Ovary (tissue), 3 donors: Measurements from ENCODE around the gene ACTL6B.

Source experiments
- CTCF ChIP-seq, 3 donors: fragments of 450-650 bp in 2 of 3; fragments of 200-600 bp in 1 of 3; IDR thresholded peaks; one replicate each; pipeline versions ENCODE4 v1.5.1 to v1.8.0; 2016 to 2022; ENCODE audit warnings: antibody characterized with exemption in 3 of 3, mild to moderate bottlenecking in 1 of 3
- EP300 ChIP-seq: sonication (generic); formaldehyde crosslinking; IDR thresholded peaks from one replicate; pipeline ENCODE4 v1.6.1; 2017; ENCODE audit warnings: antibody characterized with exemption
- POLR2A ChIP-seq: fragments of 450-650 bp; IDR thresholded peaks from one replicate; pipeline ENCODE4 v1.6.1; 2017; ENCODE audit warnings: antibody characterized with exemption, mild to moderate bottlenecking, moderate library complexity
- donor health status: DM: no; HTN: no; CAD: no.

GRCh38 chr7:100630066-100630465 lies 26.2 kb downstream of the ACTL6B start:
- TF ChIP-seq CTCF (IDR thresholded peaks at IDR 0.05), result no peak
- TF ChIP-seq EP300, result no peak
- no peak for TF ChIP-seq POLR2A
